GM18505 (cell line): ENCODE results near the gene OPA1.
A peak's percentile ranks its signal among the peaks of the same experiment; 100 is the strongest.

Source experiments
- ATAC-seq: cut with Tn5 transposase; IDR thresholded peaks from one replicate; pipeline ENCODE4 v1.9.1; 2021; ENCODE audit not compliant: unreplicated experiment
- POLR2A ChIP-seq: IDR thresholded peaks from 4 replicates; pipeline ENCODE4 v1.6.1; 2011; ENCODE audit warnings: borderline replicate concordance; ENCODE audit not compliant: insufficient read depth, insufficient read length; ENCODE audit errors: extremely low read depth

Gene OPA1

GRCh38 chr3:193734737-193735366 lies 141.8 kb downstream of the OPA1 start:
- no peak for ATAC-seq
- TF ChIP-seq POLR2A, result no peak

- ATAC-seq, result no peak
- no peak for TF ChIP-seq POLR2A
Measured at GRCh38 chr3:193735850-193736249, 142.8 kb downstream of the OPA1 start.

GRCh38 chr3:193736616-193737015 lies 143.6 kb downstream of the OPA1 start:
- no peak for ATAC-seq
- TF ChIP-seq POLR2A, result no peak

- no peak for TF ChIP-seq POLR2A
- no peak for ATAC-seq
Measured at GRCh38 chr3:193737191-193737751, 144.3 kb downstream of the OPA1 start.

- ATAC-seq, result no peak
- TF ChIP-seq POLR2A, result no peak
Measured at GRCh38 chr3:193742628-193743027, 149.6 kb downstream of the OPA1 start.

GRCh38 chr3:193743702-193744047 lies 150.7 kb downstream of the OPA1 start:
- peak; percentile 37 for TF ChIP-seq POLR2A
- ATAC-seq, result peak; percentile 70

- no peak for ATAC-seq
- no peak for TF ChIP-seq POLR2A
Measured at GRCh38 chr3:193744048-193744821, 151.2 kb downstream of the OPA1 start.

- TF ChIP-seq POLR2A, result no peak
- no peak for ATAC-seq
Measured at GRCh38 chr3:193744822-193745684, 152.0 kb downstream of the OPA1 start.

DNA sequence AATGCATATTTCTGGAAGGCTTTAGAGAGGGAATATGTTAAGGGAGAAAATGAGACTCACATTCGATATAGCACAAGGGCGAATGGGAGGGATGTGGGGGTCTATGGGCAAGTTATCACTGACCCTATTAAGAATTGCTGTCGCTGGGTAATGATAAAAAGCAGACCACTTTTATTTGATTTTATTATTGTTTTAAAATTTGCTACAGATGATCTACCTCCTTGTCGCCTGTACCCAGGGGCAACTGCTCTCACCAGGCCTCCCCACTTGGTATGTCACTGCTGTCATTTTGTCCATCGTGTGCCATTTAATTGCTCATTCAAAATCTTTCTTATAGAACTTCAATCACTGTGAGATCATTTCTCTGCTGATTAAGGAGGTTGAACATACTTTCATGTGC lies 153.8 kb downstream of the OPA1 start:
- no peak for TF ChIP-seq POLR2A
- ATAC-seq, result no peak
